IgD-negative memory B cell (primary cell): Measurements from ENCODE around the gene NEO1. TPM values are rescaled to one million over a fixed set of nuclear protein-coding genes. Genes with fewer than 3 reads are reported as not detected.

Experiments
- H3K27ac Mint-ChIP-seq, 3 donors: one replicate each; pipeline ENCODE4 v1.8.0; 2020 to 2022; ENCODE audit warnings: mild to moderate bottlenecking in 3 of 3, mixed read lengths in 3 of 3, moderate library complexity in 1 of 3
- H3K27me3 Mint-ChIP-seq: one replicate; pipeline ENCODE4 v1.8.0; 2021; ENCODE audit warnings: mixed read lengths
- H3K36me3 Mint-ChIP-seq: one replicate; pipeline ENCODE4 v1.8.0; 2020; ENCODE audit warnings: mild to moderate bottlenecking, mixed read lengths
- H3K4me1 Mint-ChIP-seq, 3 donors: one replicate each; pipeline ENCODE4 v1.8.0; 2020 to 2022; ENCODE audit warnings: mixed read lengths in 3 of 3, mild to moderate bottlenecking in 1 of 3
- H3K4me3 Mint-ChIP-seq, 4 donors: one replicate each; pipeline ENCODE4 v1.8.0; 2020 to 2022; ENCODE audit warnings: mild to moderate bottlenecking in 4 of 4, mixed read lengths in 4 of 4, moderate library complexity in 3 of 4
- H3K9me3 Mint-ChIP-seq, 3 donors: one replicate each; pipeline ENCODE4 v1.8.0; 2020 to 2021; ENCODE audit warnings: mixed read lengths in 3 of 3, mild to moderate bottlenecking in 1 of 3
- polyA plus RNA-seq: library from polyadenylated mRNA; unstranded; fragments of 300-500 nt; fragmentation: Illumina TruSeq; gene quantifications from one replicate; pipeline ENCODE4 v1.2.3, GENCODE V29; 2021

Gene NEO1
- polyA plus RNA-seq, 1 donor from 2014 or later, result 1.6 TPM

DNA sequence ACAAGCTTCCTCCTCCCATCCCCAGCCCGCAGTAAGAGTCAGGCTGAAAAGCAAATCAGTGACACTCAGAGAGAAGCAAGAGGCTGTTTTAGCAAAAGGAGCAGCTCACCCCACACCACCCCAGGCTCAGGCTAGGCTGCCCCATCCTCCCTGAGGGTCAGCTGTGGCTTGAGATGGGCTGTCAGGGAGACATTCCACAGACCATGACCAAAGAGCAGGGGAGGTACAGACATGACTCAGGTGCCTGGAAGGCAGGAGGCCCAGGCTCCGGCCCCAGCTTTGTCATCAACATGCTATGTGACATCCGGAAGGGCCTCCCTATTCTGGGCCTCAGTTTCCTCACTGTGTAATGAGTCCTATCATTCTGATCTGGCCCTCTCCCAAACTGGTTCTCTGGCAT, 291.8 kb downstream of the NEO1 start:
- peaks cover 1 to 13% (median 9%) of the 10 kb centered on the region in 3 donors for H3K9me3 Mint-ChIP-seq
- peaks cover 2% of the 10 kb centered on the region for H3K27me3 Mint-ChIP-seq
- H3K36me3 Mint-ChIP-seq, result peaks cover 1% of the 10 kb centered on the region
- no peak overlapping the region for H3K4me3 Mint-ChIP-seq
- no peaks in the 10 kb centered on the region for H3K4me1 Mint-ChIP-seq
- H3K27ac Mint-ChIP-seq, result no peak overlapping the region

DNA sequence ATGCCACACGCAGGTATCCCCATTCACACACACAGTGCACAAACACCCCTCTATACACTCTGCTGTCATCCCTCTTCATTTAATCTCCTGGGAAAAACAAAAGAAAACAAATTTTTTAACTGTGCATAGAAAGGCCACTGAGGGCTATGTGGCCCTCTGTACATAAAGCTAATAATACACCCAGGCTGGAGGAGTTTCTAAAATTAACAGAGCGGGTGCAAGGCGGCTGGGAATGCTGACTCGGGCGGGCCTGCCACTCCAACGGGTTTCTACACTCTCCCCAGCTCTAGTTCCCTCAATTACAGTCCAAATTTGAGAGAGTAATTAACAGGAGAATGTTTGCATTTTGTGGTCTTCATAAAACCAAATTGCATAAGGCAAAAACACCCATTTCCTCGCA, 293.4 kb downstream of the NEO1 start:
- H3K9me3 Mint-ChIP-seq, result peaks cover 1 to 13% (median 9%) of the 10 kb centered on the region in 3 donors
- H3K27me3 Mint-ChIP-seq, result peaks cover 2% of the 10 kb centered on the region
- no peak overlapping the region for H3K4me3 Mint-ChIP-seq
- H3K4me1 Mint-ChIP-seq, result no peaks in the 10 kb centered on the region
- H3K27ac Mint-ChIP-seq, result no peak overlapping the region
- H3K36me3 Mint-ChIP-seq, result peaks cover 1% of the 10 kb centered on the region

DNA sequence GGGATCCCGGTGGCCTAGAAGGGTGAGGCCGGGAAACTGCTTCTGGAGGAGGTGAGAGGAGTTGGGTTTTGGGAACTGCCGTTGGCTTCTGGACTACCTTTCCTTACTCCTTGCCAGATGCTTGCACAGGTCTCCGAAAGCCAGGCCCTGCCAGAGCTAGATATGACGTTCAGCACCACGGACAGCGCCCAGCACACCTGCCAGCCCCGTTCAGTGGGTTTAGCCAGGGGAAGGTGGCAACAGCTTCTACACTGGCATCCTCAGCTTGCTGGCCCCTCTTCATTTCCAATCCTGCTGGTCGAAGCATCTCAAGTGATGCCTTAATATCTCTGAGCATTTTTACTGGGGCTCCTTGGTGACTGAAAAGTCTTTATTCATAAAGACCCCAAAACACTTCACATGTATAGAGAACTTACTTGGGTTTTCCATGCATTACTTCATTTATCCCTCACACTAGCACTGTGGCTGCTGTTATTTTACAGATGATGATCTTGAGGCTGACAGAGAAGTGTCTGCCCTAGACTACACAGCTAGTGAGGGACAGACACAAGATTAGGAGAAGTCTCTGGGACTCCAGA, 294.6 kb downstream of the NEO1 start:
- H3K27ac Mint-ChIP-seq, result no peak overlapping the region

GRCh38 chr15:73349191-73349590, 296.9 kb downstream of the NEO1 start:
- Mint-ChIP-seq H3K9me3 (peaks cover 0 to 6% (median 0%) of the 10 kb centered on the region in 3 donors), H3K36me3 (no peaks in the 10 kb centered on the region), H3K27me3 (peaks cover 2% of the 10 kb centered on the region), H3K4me3 (no peak overlapping the region), H3K27ac (no peak overlapping the region), H3K4me1 (no peaks in the 10 kb centered on the region)

More for the DNA sequence above, 294.6 kb downstream of the NEO1 start:
- Mint-ChIP-seq H3K36me3 (peaks cover 1% of the 10 kb centered on the region), H3K4me1 (no peaks in the 10 kb centered on the region), H3K9me3 (peaks cover 0 to 13% (median 9%) of the 10 kb centered on the region in 3 donors), H3K4me3 (no peak overlapping the region), H3K27me3 (peaks cover 2% of the 10 kb centered on the region)

DNA sequence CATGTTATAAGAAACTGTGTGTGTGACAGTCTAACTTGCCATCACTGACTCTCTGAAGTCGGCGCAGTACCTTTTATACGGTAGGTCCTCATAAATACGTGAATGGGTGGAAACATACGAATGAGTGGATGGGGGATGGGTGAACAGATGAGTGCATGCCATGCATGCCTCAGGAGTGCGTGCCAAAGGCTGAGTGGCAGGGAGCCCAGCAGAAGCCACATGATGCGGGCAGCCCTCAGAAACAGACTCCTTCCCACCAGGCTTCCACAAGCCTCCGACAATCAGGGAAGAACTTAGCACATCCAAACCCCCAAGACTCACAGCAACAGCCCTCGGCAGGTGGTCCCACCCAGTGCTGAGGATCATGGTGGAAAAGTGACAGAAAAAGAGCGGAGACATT, 299.8 kb downstream of the NEO1 start:
- H3K27ac Mint-ChIP-seq, result no peak overlapping the region
- H3K4me3 Mint-ChIP-seq, result no peak overlapping the region
- H3K9me3 Mint-ChIP-seq, result peaks cover 0 to 2% (median 0%) of the 10 kb centered on the region in 3 donors
- peaks cover 2% of the 10 kb centered on the region for H3K27me3 Mint-ChIP-seq
- no peaks in the 10 kb centered on the region for H3K4me1 Mint-ChIP-seq
- peaks cover 1% of the 10 kb centered on the region for H3K36me3 Mint-ChIP-seq

- Mint-ChIP-seq H3K9me3 (no peaks in the 10 kb centered on the region), H3K4me3 (no peak overlapping the region), H3K4me1 (no peaks in the 10 kb centered on the region), H3K36me3 (peaks cover 1% of the 10 kb centered on the region), H3K27ac (no peak overlapping the region), H3K27me3 (peaks cover 6% of the 10 kb centered on the region)
Measured at GRCh38 chr15:73353734-73354133, 301.5 kb downstream of the NEO1 start.

- Mint-ChIP-seq H3K9me3 (no peaks in the 10 kb centered on the region), H3K4me3 (no peak overlapping the region), H3K36me3 (peaks cover 1% of the 10 kb centered on the region), H3K27me3 (peaks cover 4% of the 10 kb centered on the region), H3K27ac (no peak overlapping the region), H3K4me1 (no peaks in the 10 kb centered on the region)
Measured at GRCh38 chr15:73354241-73354640, 302.0 kb downstream of the NEO1 start.
